ENCODE results near the gene TJP3.

The TJP3 gene

GRCh38 chr19:3712663-3713611, 4.8 kb downstream of the TJP3 start:
- DNase-seq (ENCODE audit: low read depth in 2 of 3, low spot score in 2 of 3): no peak

GRCh38 chr19:3716147-3716668, 8.0 kb downstream of the TJP3 start:
- DNase-seq (ENCODE audit: low read depth in 2 of 3, low spot score in 2 of 3): no peak

GRCh38 chr19:3719868-3720267, 11.7 kb downstream of the TJP3 start:
- DNase-seq (ENCODE audit: low read depth in 2 of 3, low spot score in 2 of 3): no peak

- no peak for DNase-seq (ENCODE audit: low read depth in 2 of 3, low spot score in 2 of 3)
Measured at GRCh38 chr19:3720349-3720917, 12.2 kb downstream of the TJP3 start.

GRCh38 chr19:3721131-3721886, 13.1 kb downstream of the TJP3 start:
- peak; percentile 68 to 75 (median 69) for DNase-seq (ENCODE audit: low read depth in 2 of 3, low spot score in 2 of 3)

- DNase-seq (ENCODE audit: low read depth in 2 of 3, low spot score in 2 of 3): no peak
Measured at GRCh38 chr19:3721887-3722442, 13.8 kb downstream of the TJP3 start.

GRCh38 chr19:3722443-3723109, 14.4 kb downstream of the TJP3 start:
- no peak for DNase-seq (ENCODE audit: low read depth in 2 of 3, low spot score in 2 of 3)

- no peak for DNase-seq (ENCODE audit: low read depth in 2 of 3, low spot score in 2 of 3)
Measured at GRCh38 chr19:3723110-3723488, 14.9 kb downstream of the TJP3 start.

GRCh38 chr19:3723883-3724282, 15.7 kb downstream of the TJP3 start:
- no peak for DNase-seq (ENCODE audit: low read depth in 2 of 3, low spot score in 2 of 3)

GRCh38 chr19:3725121-3725520, 16.9 kb downstream of the TJP3 start:
- DNase-seq (ENCODE audit: low read depth in 2 of 3, low spot score in 2 of 3): no peak

- DNase-seq (ENCODE audit: low read depth in 2 of 3, low spot score in 2 of 3): no peak
Measured at GRCh38 chr19:3725640-3726310, 17.6 kb downstream of the TJP3 start.

GRCh38 chr19:3730457-3730958, 22.3 kb downstream of the TJP3 start:
- no peak for DNase-seq (ENCODE audit: low read depth in 2 of 3, low spot score in 2 of 3)

- DNase-seq (ENCODE audit: low read depth in 2 of 3, low spot score in 2 of 3): no peak
Measured at GRCh38 chr19:3732108-3732507, 23.9 kb downstream of the TJP3 start.

GRCh38 chr19:3733549-3734309, 25.5 kb downstream of the TJP3 start:
- DNase-seq (ENCODE audit: low read depth in 2 of 3, low spot score in 2 of 3): no peak

- DNase-seq (ENCODE audit: low read depth in 2 of 3, low spot score in 2 of 3): no peak
Measured at GRCh38 chr19:3734310-3734600, 26.1 kb downstream of the TJP3 start.

GRCh38 chr19:3736106-3736724, 28.0 kb downstream of the TJP3 start:
- no peak for DNase-seq (ENCODE audit: low read depth in 2 of 3, low spot score in 2 of 3)

GRCh38 chr19:3737487-3738205, 29.5 kb downstream of the TJP3 start:
- no peak for DNase-seq (ENCODE audit: low read depth in 2 of 3, low spot score in 2 of 3)

- no peak for DNase-seq (ENCODE audit: low read depth in 2 of 3, low spot score in 2 of 3)
Measured at GRCh38 chr19:3738477-3739220, 30.5 kb downstream of the TJP3 start.
